22Rv1 (cell line): ENCODE results near the gene COL23A1.

Experiments
- CTCF ChIP-seq: fragments of 450-650 bp; IDR thresholded peaks from 2 replicates; pipeline ENCODE4 v1.5.1; 2017; ENCODE audit warnings: mild to moderate bottlenecking
- ZFX ChIP-seq: fragments of 450-650 bp; IDR thresholded peaks from 2 replicates; pipeline ENCODE4 v1.6.1; 2017; ENCODE audit warnings: antibody characterized with exemption, borderline replicate concordance

DNA sequence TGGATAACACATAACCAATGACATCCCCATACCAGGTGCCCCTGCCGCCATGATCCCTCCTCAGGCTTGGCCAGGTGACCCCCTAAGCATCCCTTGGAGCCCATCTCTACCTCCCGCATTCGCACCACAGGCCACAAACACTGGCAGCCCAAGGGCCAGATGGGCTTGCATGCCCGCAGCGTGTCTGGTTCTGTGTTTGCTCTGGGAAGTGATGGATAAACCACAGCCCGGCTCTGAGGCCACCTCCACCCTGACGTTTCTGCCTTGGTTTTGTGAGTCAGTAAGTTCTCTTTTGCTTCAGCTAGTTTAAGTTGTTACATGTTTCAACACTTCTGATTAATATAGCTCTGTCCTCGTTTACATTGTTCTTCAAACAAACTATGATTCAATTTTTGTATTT lies 185.2 kb downstream of the COL23A1 start:
- TF ChIP-seq CTCF, result no peak
- TF ChIP-seq ZFX, result no peak
